Measurements from ENCODE around the gene TATDN2. TPM values are rescaled to one million over a fixed set of nuclear protein-coding genes. Genes with fewer than 3 reads are reported as not detected.

Gene TATDN2
- total RNA-seq, 5 donors from 2014 or later (not counting 1 experiment from before 2014, with no cell fraction given): 58.9 to 82.3 (median 79.9) TPM

DNA sequence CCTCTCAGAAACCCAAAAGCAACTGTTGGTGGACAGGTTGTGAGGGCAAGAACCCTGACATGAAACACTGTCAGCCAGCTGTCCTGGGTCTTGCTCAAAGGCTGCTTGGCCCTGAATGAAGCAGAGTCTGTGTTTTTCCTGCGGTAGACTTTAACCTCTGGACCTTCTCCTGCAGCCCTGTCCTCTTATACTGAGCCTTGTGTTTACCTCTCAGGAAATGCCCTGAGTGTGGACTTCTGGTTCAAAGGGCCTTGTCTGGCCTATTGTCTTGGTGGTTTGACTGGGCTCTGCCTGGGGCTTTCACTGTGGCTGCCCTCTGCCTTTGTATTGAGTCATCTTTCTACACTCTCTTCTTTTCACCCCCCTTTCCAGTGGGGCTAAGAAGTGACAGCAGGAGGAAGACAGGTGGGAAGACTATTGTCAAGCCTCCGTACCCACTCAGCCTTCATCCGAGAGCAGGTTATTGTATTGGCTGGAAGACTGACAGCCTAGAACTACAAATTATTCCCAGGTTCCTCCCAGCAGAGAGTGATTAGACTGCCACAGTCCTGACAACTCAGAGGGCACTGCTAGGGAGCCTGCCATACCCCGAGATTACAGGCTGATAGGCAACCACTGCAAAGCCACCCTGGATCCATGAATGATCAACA, 69.2 kb downstream of the TATDN2 start:
- Histone ChIP-seq H3K36me3 (ENCODE audit: control insufficient read depth in 2 of 2, extremely low read depth in 1 of 2, insufficient read depth in 1 of 2, low read length in 1 of 2) (peaks cover 8 to 60% of the 10 kb centered on the region in 2 donors), H3K9me3 (no peaks in the 10 kb centered on the region), H3K4me1 (ENCODE audit: control insufficient read depth in 1 of 2, extremely low read depth in 1 of 2, insufficient read depth in 2 of 2, low read length in 2 of 2) (peaks cover 4 to 27% of the 10 kb centered on the region in 2 experiments), H3K4me3 (ENCODE audit: control insufficient read depth in 1 of 2, extremely low read depth in 1 of 2, low read length in 1 of 2) (no peak overlapping the region), H3K27ac (ENCODE audit: low read length) (no peak overlapping the region), H3K27me3 (replicated peaks in 1 of 2; ENCODE audit: control insufficient read depth in 2 of 2, extremely low read depth in 1 of 2, insufficient read depth in 2 of 2, low read length in 1 of 2) (no peaks in the 10 kb centered on the region)
- Mint-ChIP-seq H3K27ac (no peak overlapping the region), H3K27me3 (no peaks in the 10 kb centered on the region), H3K9me3 (no peaks in the 10 kb centered on the region), H3K36me3 (peaks cover 27% of the 10 kb centered on the region), H3K4me1 (peaks cover 30 to 39% (median 36%) of the 10 kb centered on the region in 3 donors), H3K4me3 (no peak overlapping the region)
- ATAC-seq (replicated peaks in 1 of 4): no peak
- ChIA-PET POLR2A (no interaction called here), CTCF (interaction anchor here in 1 of 2 donors (0.7 kb wide), 1 partner anchor 67 kb away, joined by 11 read pairs; no protein-coding TSS in a partner anchor)
- WGBS (ENCODE audit: insufficient coverage): 100% methylated on average over 1 of the region's 4 CpGs
- no peak for DNase-seq

DNA sequence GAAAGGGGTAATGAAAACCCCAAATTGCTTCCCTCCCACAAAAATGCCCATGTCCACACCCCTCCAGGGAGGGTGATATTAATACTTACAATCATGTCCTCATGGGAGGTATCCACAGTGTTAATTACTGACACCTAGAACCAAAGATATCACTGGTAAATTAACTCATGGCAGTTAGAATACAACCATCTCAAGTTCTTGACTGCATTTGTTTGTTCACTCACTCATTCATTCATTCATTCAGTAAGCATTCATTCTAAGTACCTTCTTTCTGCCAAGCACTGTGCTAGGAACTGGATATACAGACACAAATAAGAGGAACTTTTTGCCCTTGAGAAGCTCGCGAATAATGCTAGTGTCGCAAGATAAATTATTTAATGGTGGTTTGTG, 69.7 kb downstream of the TATDN2 start:
- Histone ChIP-seq H3K27ac (ENCODE audit: low read length) (no peak overlapping the region), H3K4me3 (ENCODE audit: control insufficient read depth in 1 of 2, extremely low read depth in 1 of 2, low read length in 1 of 2) (no peak overlapping the region), H3K9me3 (no peaks in the 10 kb centered on the region), H3K4me1 (ENCODE audit: control insufficient read depth in 1 of 2, extremely low read depth in 1 of 2, insufficient read depth in 2 of 2, low read length in 2 of 2) (peaks cover 4 to 27% of the 10 kb centered on the region in 2 experiments), H3K36me3 (ENCODE audit: control insufficient read depth in 2 of 2, extremely low read depth in 1 of 2, insufficient read depth in 1 of 2, low read length in 1 of 2) (peaks cover 8 to 55% of the 10 kb centered on the region in 2 donors), H3K27me3 (replicated peaks in 1 of 2; ENCODE audit: control insufficient read depth in 2 of 2, extremely low read depth in 1 of 2, insufficient read depth in 2 of 2, low read length in 1 of 2) (no peaks in the 10 kb centered on the region)
- ATAC-seq (replicated peaks in 1 of 4): no peak
- Mint-ChIP-seq H3K27ac (peak overlapping the region in 1 of 2 donors; percentile 31), H3K9me3 (no peaks in the 10 kb centered on the region), H3K36me3 (peaks cover 24% of the 10 kb centered on the region), H3K4me1 (peaks cover 30 to 39% (median 36%) of the 10 kb centered on the region in 3 donors), H3K4me3 (peak overlapping the region in 1 of 3 donors; percentile 45), H3K27me3 (no peaks in the 10 kb centered on the region)
- no peak for DNase-seq
- CTCF ChIA-PET: no interaction called here
- POLR2A ChIA-PET: no interaction called here
- 100% methylated on average over 3 of the region's 3 CpGs for WGBS (ENCODE audit: insufficient coverage)

DNA sequence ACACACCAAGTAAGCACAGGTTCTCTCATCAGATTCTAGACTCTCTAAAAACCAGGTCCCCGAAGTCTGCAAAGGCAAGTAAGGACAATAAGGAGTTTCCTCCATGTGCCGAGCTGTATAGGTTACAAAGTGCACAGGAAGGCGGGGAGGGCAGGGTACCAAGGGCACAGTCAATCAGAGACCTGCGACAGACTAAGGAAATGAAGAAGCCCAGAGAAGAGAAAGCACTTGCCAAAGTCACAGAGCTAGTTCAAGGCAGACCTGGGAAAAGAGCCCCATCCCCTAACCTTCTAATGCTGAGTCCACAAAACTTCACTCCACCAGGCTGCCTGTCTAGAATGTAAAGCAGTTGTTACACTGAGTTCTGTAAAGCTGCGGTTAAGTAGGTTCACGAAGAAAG, 71.0 kb downstream of the TATDN2 start:
- ATAC-seq (replicated peaks in 1 of 4) (no peak), DNase-seq (no peak)
- Mint-ChIP-seq H3K4me1 (peaks cover 30 to 39% (median 36%) of the 10 kb centered on the region in 3 donors), H3K36me3 (peaks cover 20% of the 10 kb centered on the region), H3K4me3 (peak overlapping the region; percentile 69 to 89 (median 77)), H3K27ac (no peak overlapping the region), H3K9me3 (no peaks in the 10 kb centered on the region), H3K27me3 (peaks cover 0 to 1% of the 10 kb centered on the region in 2 donors)
- Histone ChIP-seq H3K4me3 (ENCODE audit: control insufficient read depth in 1 of 2, extremely low read depth in 1 of 2, low read length in 1 of 2) (no peak overlapping the region), H3K4me1 (ENCODE audit: control insufficient read depth in 1 of 2, extremely low read depth in 1 of 2, insufficient read depth in 2 of 2, low read length in 2 of 2) (peaks cover 4 to 27% of the 10 kb centered on the region in 2 experiments), H3K36me3 (ENCODE audit: control insufficient read depth in 2 of 2, extremely low read depth in 1 of 2, insufficient read depth in 1 of 2, low read length in 1 of 2) (peaks cover 5 to 42% of the 10 kb centered on the region in 2 donors), H3K9me3 (no peaks in the 10 kb centered on the region), H3K27me3 (replicated peaks in 1 of 2; ENCODE audit: control insufficient read depth in 2 of 2, extremely low read depth in 1 of 2, insufficient read depth in 2 of 2, low read length in 1 of 2) (no peaks in the 10 kb centered on the region), H3K27ac (ENCODE audit: low read length) (no peak overlapping the region)
- ChIA-PET POLR2A (no interaction called here), CTCF (interaction anchor here in 1 of 2 donors (1.0 kb wide), 1 partner anchor 537 kb away, joined by 4 read pairs; no protein-coding TSS in a partner anchor)
- whole genome bisulfite sequencing (ENCODE audit: insufficient coverage): 44% methylated on average over 4 of the region's 6 CpGs

DNA sequence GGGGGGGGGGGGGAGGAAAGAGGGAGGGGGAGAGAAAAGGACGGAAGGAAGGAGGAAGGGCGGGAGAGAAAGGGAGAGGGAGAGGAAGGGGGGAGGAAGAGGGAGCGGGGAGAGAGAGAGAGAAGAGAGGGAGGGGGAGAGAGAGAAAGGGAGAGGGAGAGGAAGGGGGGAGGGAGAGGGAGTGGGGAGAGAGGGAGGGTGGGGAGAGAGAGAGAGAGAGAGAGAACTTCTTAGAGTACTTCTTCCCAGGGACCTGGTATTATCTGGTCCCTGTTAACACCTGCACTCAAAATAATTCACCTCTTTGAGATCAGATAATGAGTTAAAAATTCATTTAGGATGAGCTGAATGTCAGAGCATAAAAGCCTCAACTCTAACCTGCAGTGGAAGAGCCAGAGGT, 71.5 kb downstream of the TATDN2 start:
- POLR2A ChIA-PET: interaction anchor here in 1 of 2 donors (0.7 kb wide), 1 partner anchor 1069 kb away, joined by 3 read pairs; no protein-coding TSS in a partner anchor
- peaks cover 15% of the 10 kb centered on the region for H3K36me3 Mint-ChIP-seq

DNA sequence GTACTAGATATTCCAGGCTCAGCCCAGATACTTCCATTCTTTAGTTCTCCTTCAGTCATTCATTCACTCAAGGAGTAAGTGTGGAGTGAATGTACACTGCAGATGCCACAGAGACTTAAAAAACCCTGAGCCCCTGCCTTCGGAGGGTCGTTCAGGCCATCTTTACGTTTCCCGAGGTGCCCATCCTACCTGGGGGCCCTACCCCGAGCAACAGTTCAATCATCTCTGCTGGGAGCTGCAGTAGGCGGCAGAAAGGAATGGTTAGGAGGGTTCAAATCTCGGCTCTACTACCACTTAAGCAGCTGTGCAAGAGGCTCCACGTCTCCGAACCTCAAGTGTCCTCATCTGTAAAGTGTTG, 72.0 kb downstream of the TATDN2 start:
- H3K9me3 ChIP-seq: no peaks in the 10 kb centered on the region
- peaks cover 4 to 27% of the 10 kb centered on the region in 2 experiments for H3K4me1 ChIP-seq (ENCODE audit: control insufficient read depth in 1 of 2, extremely low read depth in 1 of 2, insufficient read depth in 2 of 2, low read length in 2 of 2)
- peak overlapping the region; percentile 83 for H3K27ac ChIP-seq (ENCODE audit: low read length)
- ATAC-seq (replicated peaks in 1 of 4) (peak in 1 of 4 experiments; percentile 3), DNase-seq (no peak)
- H3K9me3 Mint-ChIP-seq: no peaks in the 10 kb centered on the region
- H3K36me3 ChIP-seq (ENCODE audit: control insufficient read depth in 2 of 2, extremely low read depth in 1 of 2, insufficient read depth in 1 of 2, low read length in 1 of 2): peaks cover 2 to 33% of the 10 kb centered on the region in 2 donors
- H3K27me3 ChIP-seq (replicated peaks in 1 of 2; ENCODE audit: control insufficient read depth in 2 of 2, extremely low read depth in 1 of 2, insufficient read depth in 2 of 2, low read length in 1 of 2): no peaks in the 10 kb centered on the region
- peaks cover 0 to 1% of the 10 kb centered on the region in 2 donors for H3K27me3 Mint-ChIP-seq
- peak overlapping the region; percentile 89 to 91 (median 89) for H3K4me3 Mint-ChIP-seq
- ChIA-PET CTCF (interaction anchor here (0.6 to 1.2 kb wide), 8 partner anchors 16 to 538 kb away, joined by 3 to 6 read pairs (median 3); partner anchors contain the start of gene FANCD2 (in 1 of the 2)), POLR2A (interaction anchor here in 1 of 2 donors (0.5 to 1.2 kb wide), 6 partner anchors 72 to 1070 kb away, joined by 3 to 11 read pairs (median 6); partner anchors contain the start of genes CRELD1 and TATDN2)
- WGBS (ENCODE audit: insufficient coverage): 0% methylated on average over 2 of the region's 9 CpGs
- H3K4me1 Mint-ChIP-seq: peaks cover 30 to 37% (median 36%) of the 10 kb centered on the region in 3 donors
- H3K4me3 ChIP-seq (ENCODE audit: control insufficient read depth in 1 of 2, extremely low read depth in 1 of 2, low read length in 1 of 2): peak overlapping the region; percentile 99
- H3K36me3 Mint-ChIP-seq: peaks cover 12% of the 10 kb centered on the region
- H3K27ac Mint-ChIP-seq: peak overlapping the region; percentile 81 to 86

More for the DNA sequence above, 71.5 kb downstream of the TATDN2 start:
- H3K27me3 ChIP-seq (replicated peaks in 1 of 2; ENCODE audit: control insufficient read depth in 2 of 2, extremely low read depth in 1 of 2, insufficient read depth in 2 of 2, low read length in 1 of 2): no peaks in the 10 kb centered on the region
- H3K36me3 ChIP-seq (ENCODE audit: control insufficient read depth in 2 of 2, extremely low read depth in 1 of 2, insufficient read depth in 1 of 2, low read length in 1 of 2): peaks cover 2 to 37% of the 10 kb centered on the region in 2 donors
- H3K4me3 ChIP-seq (ENCODE audit: control insufficient read depth in 1 of 2, extremely low read depth in 1 of 2, low read length in 1 of 2): peak overlapping the region; percentile 99
- H3K4me1 ChIP-seq (ENCODE audit: control insufficient read depth in 1 of 2, extremely low read depth in 1 of 2, insufficient read depth in 2 of 2, low read length in 2 of 2): peaks cover 4 to 27% of the 10 kb centered on the region in 2 experiments
- Mint-ChIP-seq H3K4me1 (peaks cover 30 to 37% (median 36%) of the 10 kb centered on the region in 3 donors), H3K4me3 (peak overlapping the region; percentile 89 to 91 (median 89)), H3K27ac (peak overlapping the region in 1 of 2 donors; percentile 86), H3K27me3 (peaks cover 0 to 1% of the 10 kb centered on the region in 2 donors), H3K9me3 (no peaks in the 10 kb centered on the region)
- no peak for ATAC-seq (replicated peaks in 1 of 4)
- H3K27ac ChIP-seq (ENCODE audit: low read length): peak overlapping the region; percentile 83
- CTCF ChIA-PET: interaction anchor here in 1 of 2 donors (1.0 kb wide), 1 partner anchor 538 kb away, joined by 4 read pairs; no protein-coding TSS in a partner anchor
- no peaks in the 10 kb centered on the region for H3K9me3 ChIP-seq
- no peak for DNase-seq
- WGBS (ENCODE audit: insufficient coverage): 18% methylated on average over 3 of the region's 3 CpGs

DNA sequence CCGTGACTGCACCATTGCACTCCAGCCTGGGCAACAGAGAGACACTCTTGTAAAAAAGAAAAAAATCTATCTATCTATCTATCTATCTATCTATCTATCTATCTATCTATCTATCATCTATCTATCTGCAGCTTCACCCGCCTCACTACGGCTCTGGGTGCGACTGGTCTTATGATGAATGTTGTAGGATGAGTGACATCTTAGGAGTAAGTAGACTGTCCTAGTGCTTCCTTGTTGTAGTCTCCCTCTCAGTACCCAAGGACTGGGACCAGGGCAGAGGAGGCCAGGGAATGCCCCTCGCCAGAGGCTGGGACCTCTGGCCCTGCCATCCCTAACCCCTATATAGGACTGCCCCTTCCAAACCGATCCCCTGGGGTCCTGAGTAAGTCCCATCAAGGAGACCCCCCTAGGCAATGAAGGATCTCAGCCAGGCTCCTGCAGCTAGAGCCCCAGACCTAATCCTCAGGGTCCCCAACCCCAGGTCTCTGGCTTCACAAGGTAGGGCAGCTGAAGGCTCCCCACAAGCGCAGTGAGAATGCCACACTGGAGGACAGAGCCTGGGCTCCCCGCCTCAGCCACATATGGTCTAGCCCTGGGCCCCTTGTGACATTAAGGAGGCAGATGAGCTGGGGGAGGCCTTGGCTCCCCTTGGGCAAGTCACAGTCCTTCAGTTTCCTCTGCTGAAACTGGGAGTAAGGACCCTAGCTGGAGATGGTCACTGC, 73.5 kb downstream of the TATDN2 start:
- no peak overlapping the region for H3K4me3 ChIP-seq (ENCODE audit: control insufficient read depth in 1 of 2, extremely low read depth in 1 of 2, low read length in 1 of 2)
- WGBS (ENCODE audit: insufficient coverage): 91% methylated on average over 4 of the region's 8 CpGs
- POLR2A ChIA-PET: interaction anchor here in 1 of 2 donors (0.6 to 1.2 kb wide), 3 partner anchors 168 to 500 kb away, joined by 3 to 8 read pairs (median 6); partner anchors contain the start of gene CRELD1
- Mint-ChIP-seq H3K36me3 (peaks cover 10% of the 10 kb centered on the region), H3K9me3 (no peaks in the 10 kb centered on the region), H3K4me1 (peaks cover 29 to 37% (median 30%) of the 10 kb centered on the region in 3 donors), H3K27ac (peak overlapping the region in 1 of 2 donors; percentile 64), H3K27me3 (peaks cover 3 to 4% of the 10 kb centered on the region in 2 donors), H3K4me3 (peak overlapping the region; percentile 89 to 91 (median 89))
- CTCF ChIA-PET: interaction anchor here (0.5 to 1.2 kb wide), 5 partner anchors 38 to 571 kb away, joined by 3 to 4 read pairs (median 3); no protein-coding TSS in a partner anchor
- H3K27me3 ChIP-seq (replicated peaks in 1 of 2; ENCODE audit: control insufficient read depth in 2 of 2, extremely low read depth in 1 of 2, insufficient read depth in 2 of 2, low read length in 1 of 2): peaks cover 0 to 3% of the 10 kb centered on the region in 2 experiments
- no peaks in the 10 kb centered on the region for H3K9me3 ChIP-seq
- peaks cover 2 to 22% of the 10 kb centered on the region in 2 donors for H3K36me3 ChIP-seq (ENCODE audit: control insufficient read depth in 2 of 2, extremely low read depth in 1 of 2, insufficient read depth in 1 of 2, low read length in 1 of 2)
- peak overlapping the region; percentile 83 for H3K27ac ChIP-seq (ENCODE audit: low read length)
- H3K4me1 ChIP-seq (ENCODE audit: control insufficient read depth in 1 of 2, extremely low read depth in 1 of 2, insufficient read depth in 2 of 2, low read length in 2 of 2): peaks cover 4 to 27% of the 10 kb centered on the region in 2 experiments
- no peak for ATAC-seq (replicated peaks in 1 of 4)
- no peak for DNase-seq

All from T-cell (primary cell).